Mesothelial cell of epicardium (in vitro differentiated cells): ENCODE results near the gene EGFL6. TPM values are rescaled to one million over a fixed set of nuclear protein-coding genes. Genes with fewer than 3 reads are reported as not detected.

Experiments used
- DNase-seq, 2 experiments: peaks; one replicate each; pipeline ENCODE4 v3.0.0; 2021; ENCODE audit warnings: low spot score in 2 of 2; ENCODE audit not compliant: unreplicated experiment in 2 of 2
- H3K27ac Mint-ChIP-seq: 2 replicates; pipeline ENCODE4 v1.8.0; 2021; ENCODE audit warnings: mixed read lengths
- H3K27me3 Mint-ChIP-seq: 2 replicates; pipeline ENCODE4 v1.8.0; 2021; ENCODE audit warnings: low read depth, mixed read lengths
- H3K36me3 Mint-ChIP-seq: 2 replicates; pipeline ENCODE4 v1.8.0; 2021; ENCODE audit warnings: mixed read lengths
- H3K4me1 Mint-ChIP-seq: 2 replicates; pipeline ENCODE4 v1.8.0; 2021; ENCODE audit warnings: mixed read lengths
- H3K4me3 Mint-ChIP-seq: 2 replicates; pipeline ENCODE4 v1.8.0; 2021; ENCODE audit warnings: mild to moderate bottlenecking, moderate library complexity, mixed read lengths
- H3K9me3 Mint-ChIP-seq: 2 replicates; pipeline ENCODE4 v1.8.0; 2021; ENCODE audit warnings: mixed read lengths
- CTCF ChIP-seq: fragments of 200-600 bp; sonication (generic); IDR thresholded peaks from one replicate; pipeline ENCODE4 v1.5.0; 2021; ENCODE audit warnings: antibody characterized with exemption; ENCODE audit not compliant: unreplicated experiment
- total RNA-seq: library from RNA; stranded (reverse); gene quantifications from 3 replicates; pipeline ENCODE4 v1.2.1, GENCODE V29; 2021

Gene EGFL6
- 8.4 to 12.3 TPM (median 11.3 TPM) in 3 replicates for total RNA-seq

- Mint-ChIP-seq H3K4me3 (peak within 1 kb of the TSS; percentile 59), H3K4me1 (peaks cover 4% of the 10 kb centered on the region), H3K27me3 (peaks cover 72% of the 10 kb centered on the region), H3K9me3 (peaks cover 17% of the 10 kb centered on the region), H3K27ac (no peak within 1 kb of the TSS), H3K36me3 (no peaks in the 10 kb centered on the region)
- DNase-seq = peak in 1 of 2 experiments; percentile 38
- TF ChIP-seq CTCF = no peak
Observed at GRCh38 chrX:13569479-13570260, at the start of gene EGFL6. Gene EGFL6 (plus strand): TSS chrX:13569601. CDS start chrX:13569862, 261 bp downstream.

- Mint-ChIP-seq H3K27me3 (no peaks in the 10 kb centered on the region), H3K9me3 (peaks cover 29% of the 10 kb centered on the region)
Observed at GRCh38 chrX:13520351-13520750, 49.0 kb upstream of the EGFL6 start.

GRCh38 chrX:13520936-13521335 is 48.5 kb upstream of the EGFL6 start:
- no peak overlapping the region for H3K27ac Mint-ChIP-seq
- H3K4me3 Mint-ChIP-seq = no peak overlapping the region
- no peaks in the 10 kb centered on the region for H3K4me1 Mint-ChIP-seq
- DNase-seq = no peak
- no peak for TF ChIP-seq CTCF
- peaks cover 33% of the 10 kb centered on the region for H3K9me3 Mint-ChIP-seq
- no peaks in the 10 kb centered on the region for H3K36me3 Mint-ChIP-seq
- H3K27me3 Mint-ChIP-seq = no peaks in the 10 kb centered on the region

More at GRCh38 chrX:13520351-13520750, 49.0 kb upstream of the EGFL6 start:
- Mint-ChIP-seq H3K4me3 (no peak overlapping the region), H3K4me1 (no peaks in the 10 kb centered on the region), H3K36me3 (no peaks in the 10 kb centered on the region), H3K27ac (no peak overlapping the region)
- DNase-seq = no peak
- TF ChIP-seq CTCF = no peak

- Mint-ChIP-seq H3K9me3 (peaks cover 27% of the 10 kb centered on the region), H3K36me3 (no peaks in the 10 kb centered on the region), H3K4me1 (no peaks in the 10 kb centered on the region), H3K27me3 (no peaks in the 10 kb centered on the region), H3K27ac (no peak overlapping the region), H3K4me3 (no peak overlapping the region)
- no peak for TF ChIP-seq CTCF
- DNase-seq = no peak
Observed at GRCh38 chrX:13522811-13523210, 46.6 kb upstream of the EGFL6 start.

GRCh38 chrX:13533726-13534125 is 35.7 kb upstream of the EGFL6 start:
- TF ChIP-seq CTCF = no peak
- peaks cover 3% of the 10 kb centered on the region for H3K4me1 Mint-ChIP-seq
- DNase-seq = no peak

More at GRCh38 chrX:13533726-13534125, 35.7 kb upstream of the EGFL6 start:
- Mint-ChIP-seq H3K4me3 (no peak overlapping the region), H3K9me3 (peaks cover 27% of the 10 kb centered on the region), H3K27ac (no peak overlapping the region), H3K27me3 (no peaks in the 10 kb centered on the region), H3K36me3 (no peaks in the 10 kb centered on the region)
